Measurements from ENCODE around the gene ACTA2.

The ACTA2 gene

GRCh38 chr10:88946200-88946599 is 6.4 kb downstream of the ACTA2 start:
- no peak for TF ChIP-seq TAF1 (IDR thresholded peaks at IDR 0.05; ENCODE audit: borderline replicate concordance, insufficient read depth, low read length)
- TF ChIP-seq FOXP2 (optimal IDR thresholded peaks at IDR 0.05; ENCODE audit: borderline replicate concordance, extremely low read depth, extremely low read length, insufficient read depth), result no peak
- TF ChIP-seq POLR2AphosphoS5 (IDR thresholded peaks at IDR 0.05; ENCODE audit: low read depth, low read length), result no peak
- TF ChIP-seq SIN3A (IDR thresholded peaks at IDR 0.05; ENCODE audit: borderline replicate concordance, insufficient read depth, low read length), result no peak
- TF ChIP-seq REST (IDR thresholded peaks at IDR 0.05; ENCODE audit: insufficient read depth in 1 of 2, low read depth in 2 of 2, low read length in 2 of 2), result no peak

- TF ChIP-seq REST (IDR thresholded peaks at IDR 0.05; ENCODE audit: insufficient read depth in 1 of 2, low read depth in 2 of 2, low read length in 2 of 2) (no peak), TAF1 (IDR thresholded peaks at IDR 0.05; ENCODE audit: borderline replicate concordance, insufficient read depth, low read length) (no peak), FOXP2 (optimal IDR thresholded peaks at IDR 0.05; ENCODE audit: borderline replicate concordance, extremely low read depth, extremely low read length, insufficient read depth) (no peak), SIN3A (IDR thresholded peaks at IDR 0.05; ENCODE audit: borderline replicate concordance, insufficient read depth, low read length) (no peak), POLR2AphosphoS5 (IDR thresholded peaks at IDR 0.05; ENCODE audit: low read depth, low read length) (no peak)
These were observed 7.8 kb downstream of the ACTA2 start for GRCh38 chr10:88944813-88945212.

GRCh38 chr10:88943778-88944177 is 8.8 kb downstream of the ACTA2 start:
- TF ChIP-seq REST (IDR thresholded peaks at IDR 0.05; ENCODE audit: insufficient read depth in 1 of 2, low read depth in 2 of 2, low read length in 2 of 2), result no peak
- no peak for TF ChIP-seq TAF1 (IDR thresholded peaks at IDR 0.05; ENCODE audit: borderline replicate concordance, insufficient read depth, low read length)
- no peak for TF ChIP-seq FOXP2 (optimal IDR thresholded peaks at IDR 0.05; ENCODE audit: borderline replicate concordance, extremely low read depth, extremely low read length, insufficient read depth)
- no peak for TF ChIP-seq SIN3A (IDR thresholded peaks at IDR 0.05; ENCODE audit: borderline replicate concordance, insufficient read depth, low read length)
- no peak for TF ChIP-seq POLR2AphosphoS5 (IDR thresholded peaks at IDR 0.05; ENCODE audit: low read depth, low read length)

- TF ChIP-seq REST (IDR thresholded peaks at IDR 0.05; ENCODE audit: insufficient read depth in 1 of 2, low read depth in 2 of 2, low read length in 2 of 2) (no peak), SIN3A (IDR thresholded peaks at IDR 0.05; ENCODE audit: borderline replicate concordance, insufficient read depth, low read length) (no peak)
These were observed 11.5 kb downstream of the ACTA2 start for GRCh38 chr10:88941026-88941425.

GRCh38 chr10:88938938-88939337 is 13.6 kb downstream of the ACTA2 start:
- no peak for TF ChIP-seq POLR2AphosphoS5 (IDR thresholded peaks at IDR 0.05; ENCODE audit: low read depth, low read length)
- TF ChIP-seq REST (IDR thresholded peaks at IDR 0.05; ENCODE audit: insufficient read depth in 1 of 2, low read depth in 2 of 2, low read length in 2 of 2), result no peak
- TF ChIP-seq FOXP2 (optimal IDR thresholded peaks at IDR 0.05; ENCODE audit: borderline replicate concordance, extremely low read depth, extremely low read length, insufficient read depth), result no peak
- TF ChIP-seq TAF1 (IDR thresholded peaks at IDR 0.05; ENCODE audit: borderline replicate concordance, insufficient read depth, low read length), result no peak
- no peak for TF ChIP-seq SIN3A (IDR thresholded peaks at IDR 0.05; ENCODE audit: borderline replicate concordance, insufficient read depth, low read length)

All from PFSK-1 (cell line).